Lower leg skin (tissue), 4 donors: Measurements from ENCODE around the gene F8. TPM values are rescaled to one million over a fixed set of nuclear protein-coding genes. Genes with fewer than 3 reads are reported as not detected.
A peak's percentile ranks its signal among the peaks of the same experiment; 100 is the strongest.

Experiments
- DNase-seq, 2 donors: peaks; one replicate each; pipeline ENCODE4 v3.0.0-alpha.2; 2019; ENCODE audit warnings: low spot score in 2 of 2
- H3K4me3 ChIP-seq: fragments of 200-600 bp; sonication (generic); 2 replicates; pipeline ENCODE4 v1.5.1; 2017; ENCODE audit warnings: mild to moderate bottlenecking, low read depth; ENCODE audit not compliant: poor library complexity, severe bottlenecking
- POLR2A ChIP-seq, 2 donors: fragments of 450-650 bp; IDR thresholded peaks; one replicate each; pipeline ENCODE4 v1.6.1; 2016 to 2017; ENCODE audit warnings: antibody characterized with exemption in 2 of 2, mild to moderate bottlenecking in 1 of 2, moderate library complexity in 1 of 2
- WGBS, 2 donors: methylation state at CpG; one replicate each; pipeline ENCODE4 v1.1.5; 2018; 5-methylcytosine and 5-hydroxymethylcytosine counted together
- intact Hi-C: fragments of 100-400 bp; cut with DNase I; formaldehyde crosslinking; loops from one replicate; pipeline ENCODE4 v1.15.0; 2023; ENCODE audit warnings: low total_unique reads
- total RNA-seq, 4 donors: library from RNA; depleted of rRNA; stranded (reverse); fragments of >200 nt; gene quantifications; one replicate each; pipeline ENCODE4 v1.1.0, GENCODE V29; 2016
- TF ChIP-seq, protein P1 (sequence below), 3 donors: fragments of 450-650 bp; IDR thresholded peaks; one replicate each; pipeline ENCODE4 v1.5.1; 2016; ENCODE audit warnings: antibody characterized with exemption in 3 of 3, mild to moderate bottlenecking in 3 of 3, moderate library complexity in 2 of 3

Gene F8
- total RNA-seq, 4 donors from 2014 or later, result 2.0 to 7.3 (median 7.0) TPM

DNA sequence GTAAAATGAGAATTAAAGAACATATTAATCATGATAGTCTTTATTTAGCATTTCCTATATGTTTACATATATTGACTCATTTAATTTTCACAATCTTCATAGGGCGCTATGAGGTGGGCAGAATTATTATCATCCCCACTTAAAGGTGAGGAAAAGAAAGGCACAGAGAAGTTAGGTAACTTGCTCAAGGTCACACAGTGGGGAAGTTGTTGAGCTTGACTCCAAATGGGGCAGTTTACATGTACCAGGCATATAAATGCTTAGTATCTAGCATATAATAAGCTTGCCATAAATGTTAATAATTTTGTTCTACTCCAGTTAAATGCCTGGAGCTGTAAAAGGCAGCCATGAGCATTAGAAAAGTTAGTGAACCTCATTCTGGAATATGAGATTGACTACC, 46.9 kb upstream of the F8 start:
- intact Hi-C loops, result no loop called here
- TF ChIP-seq, protein P1, sequence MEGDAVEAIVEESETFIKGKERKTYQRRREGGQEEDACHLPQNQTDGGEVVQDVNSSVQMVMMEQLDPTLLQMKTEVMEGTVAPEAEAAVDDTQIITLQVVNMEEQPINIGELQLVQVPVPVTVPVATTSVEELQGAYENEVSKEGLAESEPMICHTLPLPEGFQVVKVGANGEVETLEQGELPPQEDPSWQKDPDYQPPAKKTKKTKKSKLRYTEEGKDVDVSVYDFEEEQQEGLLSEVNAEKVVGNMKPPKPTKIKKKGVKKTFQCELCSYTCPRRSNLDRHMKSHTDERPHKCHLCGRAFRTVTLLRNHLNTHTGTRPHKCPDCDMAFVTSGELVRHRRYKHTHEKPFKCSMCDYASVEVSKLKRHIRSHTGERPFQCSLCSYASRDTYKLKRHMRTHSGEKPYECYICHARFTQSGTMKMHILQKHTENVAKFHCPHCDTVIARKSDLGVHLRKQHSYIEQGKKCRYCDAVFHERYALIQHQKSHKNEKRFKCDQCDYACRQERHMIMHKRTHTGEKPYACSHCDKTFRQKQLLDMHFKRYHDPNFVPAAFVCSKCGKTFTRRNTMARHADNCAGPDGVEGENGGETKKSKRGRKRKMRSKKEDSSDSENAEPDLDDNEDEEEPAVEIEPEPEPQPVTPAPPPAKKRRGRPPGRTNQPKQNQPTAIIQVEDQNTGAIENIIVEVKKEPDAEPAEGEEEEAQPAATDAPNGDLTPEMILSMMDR (IDR thresholded peaks at IDR 0.05), result no peak
- no peak for TF ChIP-seq POLR2A (IDR thresholded peaks at IDR 0.05)
- no peak overlapping the region for H3K4me3 ChIP-seq
- WGBS, 2 donors, result 79 to 93% methylated on average over 1 of the region's 1 CpG
- DNase-seq, result no peak

GRCh38 chrX:155068165-155068564, 45.6 kb upstream of the F8 start:
- intact Hi-C loops, result no loop called here
- WGBS, 2 donors, result 63 to 64% methylated on average over 1 of the region's 1 CpG
- H3K4me3 ChIP-seq, result no peak overlapping the region
- DNase-seq, result no peak
- TF ChIP-seq, protein P1 (IDR thresholded peaks at IDR 0.05), result no peak
- no peak for TF ChIP-seq POLR2A (IDR thresholded peaks at IDR 0.05)

DNA sequence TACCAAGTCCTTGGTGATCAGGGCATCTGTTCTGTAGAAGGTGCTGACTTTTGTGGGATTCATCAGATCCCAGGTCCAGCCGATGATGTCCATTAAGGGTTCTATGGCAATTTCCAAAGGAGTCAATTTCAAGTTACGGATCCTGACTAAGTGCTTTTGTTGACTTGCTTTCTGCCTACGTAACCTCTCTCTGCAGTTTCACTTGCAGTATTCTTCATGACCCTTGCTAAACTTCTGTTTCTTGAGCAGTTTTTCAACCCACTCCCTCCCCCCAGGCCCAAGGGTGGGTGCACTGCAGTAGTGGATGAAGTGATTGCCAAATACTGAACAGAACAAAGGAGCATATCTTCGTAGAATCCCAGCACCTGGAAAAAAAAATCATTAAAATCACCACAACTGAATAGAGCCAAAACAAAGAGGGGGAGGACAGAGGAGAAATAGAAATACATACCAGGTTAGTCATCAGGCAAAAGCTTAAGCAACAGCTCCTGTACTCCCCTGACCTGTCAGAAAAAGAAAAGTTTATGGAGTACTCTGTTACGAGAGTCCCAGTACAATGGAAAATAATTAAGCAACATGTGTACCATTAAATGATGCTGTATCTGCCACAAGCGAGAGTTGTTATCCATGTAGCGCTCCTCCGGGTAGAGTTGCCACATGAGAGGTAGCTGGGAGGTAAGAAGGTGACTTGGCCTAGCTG, 42.7 kb upstream of the F8 start:
- TF ChIP-seq, protein P1 (IDR thresholded peaks at IDR 0.05), result no peak
- TF ChIP-seq POLR2A (IDR thresholded peaks at IDR 0.05), result no peak
- intact Hi-C loops, result no loop called here
- H3K4me3 ChIP-seq, result no peak overlapping the region
- DNase-seq, result no peak
- 63 to 77% methylated on average over 8 of the region's 8 CpGs for WGBS, 2 donors

DNA sequence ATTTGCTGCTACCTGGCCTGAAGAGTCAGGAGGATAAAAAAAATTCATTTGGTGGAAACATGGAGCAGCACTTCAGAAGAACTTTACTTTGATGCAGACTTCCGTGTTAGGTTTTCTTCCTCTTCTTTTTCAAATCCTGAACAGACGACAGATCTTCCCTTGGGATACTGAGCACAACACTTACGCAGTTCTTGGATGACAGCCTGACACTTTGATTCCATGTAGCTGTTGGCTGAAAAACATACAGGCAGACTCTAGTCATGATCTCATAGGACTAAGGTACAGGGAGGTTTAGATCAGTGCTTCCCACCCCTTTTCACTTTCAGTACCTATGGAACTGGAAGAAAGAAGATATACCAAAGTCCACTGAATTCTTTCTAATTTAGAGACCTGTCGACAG, 39.2 kb upstream of the F8 start:
- intact Hi-C loops, result no loop called here
- TF ChIP-seq, protein P1 (IDR thresholded peaks at IDR 0.05), result no peak
- TF ChIP-seq POLR2A (IDR thresholded peaks at IDR 0.05), result no peak
- DNase-seq, result no peak
- H3K4me3 ChIP-seq, result no peak overlapping the region
- 65 to 76% methylated on average over 4 of the region's 4 CpGs for WGBS, 2 donors

DNA sequence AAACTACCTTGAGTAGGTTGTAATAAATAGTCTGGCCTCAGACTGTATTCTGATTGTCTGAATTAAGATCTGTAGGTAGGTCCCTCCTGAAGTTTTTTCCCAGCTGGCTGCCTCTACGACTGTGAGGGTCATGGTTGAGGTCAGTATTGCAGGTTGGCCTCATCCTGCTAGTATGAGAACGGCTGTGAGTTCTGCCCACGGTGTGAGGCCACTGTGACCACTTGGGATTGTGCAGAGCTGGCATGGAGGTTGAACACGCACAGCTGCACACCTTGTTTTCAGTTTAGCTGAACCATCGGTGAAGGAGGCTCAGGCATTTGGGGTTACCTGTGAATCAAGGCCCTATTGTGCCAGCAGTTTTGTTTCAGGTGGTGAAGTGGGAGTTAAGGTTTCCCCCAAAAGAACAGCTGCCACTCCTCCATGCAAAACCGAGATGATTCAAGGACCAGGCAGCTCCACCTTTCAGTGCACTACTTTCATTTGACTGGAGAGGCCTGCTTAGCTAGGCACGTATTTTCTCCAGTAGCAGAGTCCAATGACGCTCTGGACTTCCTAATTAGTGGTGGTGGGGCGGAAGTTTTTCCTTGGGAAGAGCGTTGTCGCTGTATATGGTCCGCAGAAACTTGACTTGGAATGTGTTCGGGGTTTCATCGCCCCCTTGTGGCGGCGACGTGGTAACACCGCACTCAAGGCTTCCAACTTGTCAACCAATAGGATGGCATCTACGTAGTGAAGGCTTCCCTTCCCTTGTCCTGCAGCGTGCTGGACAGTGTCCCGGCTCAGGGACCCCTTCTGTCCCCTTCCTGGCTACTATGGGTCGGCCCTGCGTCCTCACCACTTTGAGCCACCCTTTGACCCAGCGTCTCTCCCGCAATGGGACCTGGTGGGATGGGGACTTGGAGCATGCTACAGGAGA, 34.6 kb upstream of the F8 start:
- WGBS, 2 donors, result 27 to 28% methylated on average over 12 to 25 of the region's 25 CpGs
- intact Hi-C loops, result loop anchor here (5.0 kb wide), 1 partner anchor 75 kb away; no protein-coding TSS in a partner anchor
- peak; percentile 38 to 91 for DNase-seq
- TF ChIP-seq, protein P1 (IDR thresholded peaks at IDR 0.05), result peak in 1 of 3 donors; percentile 26
- TF ChIP-seq POLR2A (IDR thresholded peaks at IDR 0.05), result no peak
- no peak overlapping the region for H3K4me3 ChIP-seq
